ENCODE data around the gene SMNDC1. TPM values are rescaled to one million over a fixed set of nuclear protein-coding genes. Genes with fewer than 3 reads are reported as not detected.
"Not testable (repeated sequence)": the region's sequence is repeated elsewhere in the genome, so short reads cannot be mapped to it uniquely, and the experiment has no call there.

SMNDC1 gene
- total RNA-seq (2014; rRNA removed; shearing (Covaris generic)): 10.7 and 14.4 TPM in 2 replicates
- polyA plus RNA-seq (2014; cell fraction: nucleus; rRNA removed): 11.2 and 15.2 TPM in 2 replicates

GRCh38 chr10:110304780-110305421 lies at the start of gene SMNDC1:
Gene SMNDC1, minus strand, starts transcription at chr10:110304920. Its CDS starts 1,333 bp downstream, at chr10:110303587.
- DNase-seq (ENCODE audit: extremely low read depth, low read depth): peak; percentile 99

GRCh38 chr10:110354322-110354766 lies 49.6 kb upstream of the SMNDC1 start:
- DNase-seq (ENCODE audit: extremely low read depth, low read depth): peak; percentile 84

GRCh38 chr10:110353244-110354119 lies 48.8 kb upstream of the SMNDC1 start:
- peak; percentile 78 for DNase-seq (ENCODE audit: extremely low read depth, low read depth)

- DNase-seq (ENCODE audit: extremely low read depth, low read depth): no peak
Observed at GRCh38 chr10:110352930-110353243, 48.2 kb upstream of the SMNDC1 start.

GRCh38 chr10:110350812-110351211 lies 46.1 kb upstream of the SMNDC1 start:
- DNase-seq (ENCODE audit: extremely low read depth, low read depth): no peak

GRCh38 chr10:110349831-110350230 lies 45.1 kb upstream of the SMNDC1 start:
- no peak for DNase-seq (ENCODE audit: extremely low read depth, low read depth)

GRCh38 chr10:110349386-110349785 lies 44.7 kb upstream of the SMNDC1 start:
- DNase-seq (ENCODE audit: extremely low read depth, low read depth): no peak

- no peak for DNase-seq (ENCODE audit: extremely low read depth, low read depth)
Observed at GRCh38 chr10:110348336-110348735, 43.6 kb upstream of the SMNDC1 start.

- DNase-seq (ENCODE audit: extremely low read depth, low read depth): no peak
Observed at GRCh38 chr10:110346914-110347313, 42.2 kb upstream of the SMNDC1 start.

- no peak for DNase-seq (ENCODE audit: extremely low read depth, low read depth)
Observed at GRCh38 chr10:110345286-110345685, 40.6 kb upstream of the SMNDC1 start.

GRCh38 chr10:110344622-110345021 lies 39.9 kb upstream of the SMNDC1 start:
- no peak for DNase-seq (ENCODE audit: extremely low read depth, low read depth)

GRCh38 chr10:110343947-110344346 lies 39.2 kb upstream of the SMNDC1 start:
- DNase-seq (ENCODE audit: extremely low read depth, low read depth): no peak

GRCh38 chr10:110340816-110341215 lies 36.1 kb upstream of the SMNDC1 start:
- DNase-seq (ENCODE audit: extremely low read depth, low read depth): no peak

GRCh38 chr10:110340122-110340521 lies 35.4 kb upstream of the SMNDC1 start:
- DNase-seq (ENCODE audit: extremely low read depth, low read depth): no peak

- DNase-seq (ENCODE audit: extremely low read depth, low read depth): no peak
Observed at GRCh38 chr10:110337906-110338305, 33.2 kb upstream of the SMNDC1 start.

- no peak for DNase-seq (ENCODE audit: extremely low read depth, low read depth)
Observed at GRCh38 chr10:110337401-110337800, 32.7 kb upstream of the SMNDC1 start.

GRCh38 chr10:110336111-110336721 lies 31.5 kb upstream of the SMNDC1 start:
- DNase-seq (ENCODE audit: extremely low read depth, low read depth): peak; percentile 60

GRCh38 chr10:110335314-110336064 lies 30.8 kb upstream of the SMNDC1 start:
- no peak for DNase-seq (ENCODE audit: extremely low read depth, low read depth)

- no peak for DNase-seq (ENCODE audit: extremely low read depth, low read depth)
Observed at GRCh38 chr10:110334061-110334656, 29.4 kb upstream of the SMNDC1 start.

- DNase-seq (ENCODE audit: extremely low read depth, low read depth): not testable (repeated sequence)
Observed at GRCh38 chr10:110331226-110331795, 26.6 kb upstream of the SMNDC1 start.
